Heart left ventricle (tissue), 16 donors: Measurements from ENCODE around the gene RAB40A. TPM values are rescaled to one million over a fixed set of nuclear protein-coding genes. Genes with fewer than 3 reads are reported as not detected.

ENCODE experiments used
- ATAC-seq, 4 donors: fragments of 200-7000 bp; cut with Tn5 transposase; one replicate each; pipeline ENCODE4 v1.9.1; 2020 to 2022; ENCODE audit warnings: moderate library complexity in 4 of 4, mild to moderate bottlenecking in 3 of 4, moderate number of reproducible peaks in 1 of 4
- DNase-seq, 5 donors: peaks; one replicate each; pipeline ENCODE4 v3.0.0-alpha.2; 2020
- H3K27ac ChIP-seq, 12 donors: fragments of 200-600 bp; sonication (generic) in 4 of 12; one replicate each; pipeline versions ENCODE4 v1.5.0 to v1.8.0; 2016 to 2022; ENCODE audit warnings: mild to moderate bottlenecking in 2 of 12
- H3K27me3 ChIP-seq, 9 donors: fragments of 200-600 bp; sonication (generic) in 2 of 9; one replicate each; pipeline versions ENCODE4 v1.5.1 to v1.8.0; 2016 to 2022; ENCODE audit warnings: mild to moderate bottlenecking in 3 of 9
- H3K36me3 ChIP-seq, 9 donors: fragments of 200-600 bp; sonication (generic) in 2 of 9; one replicate each; pipeline versions ENCODE4 v1.5.0 to v1.8.0; 2018 to 2022; ENCODE audit warnings: mild to moderate bottlenecking in 2 of 9
- H3K4me1 ChIP-seq, 12 donors: fragments of 200-600 bp; sonication (generic) in 4 of 12; one replicate each; pipeline versions ENCODE4 v1.5.0 to v1.8.0; 2016 to 2022; ENCODE audit warnings: mild to moderate bottlenecking in 3 of 12
- H3K4me3 ChIP-seq, 12 donors: fragments of 200-600 bp; sonication (generic) in 4 of 12; one replicate each; pipeline versions ENCODE4 v1.5.0 to v1.8.0; 2017 to 2022; ENCODE audit warnings: mild to moderate bottlenecking in 9 of 12, moderate library complexity in 4 of 12
- H3K9me3 ChIP-seq, 12 donors: fragments of 200-600 bp; sonication (generic) in 4 of 12; one replicate each; pipeline versions ENCODE4 v1.5.0 to v1.8.0; 2016 to 2022; ENCODE audit warnings: mild to moderate bottlenecking in 1 of 12
- POLR2A ChIP-seq, 2 donors: fragments of 450-650 bp; IDR thresholded peaks; one replicate each; pipeline ENCODE4 v1.6.1; 2017; ENCODE audit warnings: antibody characterized with exemption in 2 of 2, mild to moderate bottlenecking in 2 of 2, moderate library complexity in 2 of 2
- WGBS, 4 donors: extraction: QIAGEN DNeasy Blood & Tissue Kit in 2 of 4; methylation state at CpG; one replicate each; pipeline versions ENCODE4 v1.1.5 to v1.1.7; 2013 to 2018; 5-methylcytosine and 5-hydroxymethylcytosine counted together
- intact Hi-C, 10 donors: fragments of 100-400 bp; cut with DNase I; formaldehyde crosslinking; loops; one replicate each; pipeline versions ENCODE4 v1.11.1 to v1.14.2; 2022
- polyA plus RNA-seq, 2 donors: library from polyadenylated mRNA; stranded (reverse); fragments of 200-250 nt; gene quantifications; one replicate each; pipeline ENCODE4 v1.2.3, GENCODE V29; 2013
- total RNA-seq, 9 donors: library from RNA; depleted of rRNA in 2 of 9; stranded (reverse); fragments of >200 nt in 2 of 9; fragmentation: NEBNext Ultra II Directional in 3 of 9; extraction: Animal tissue kit (Norgen Biotek cat#: 25700) in 3 of 9; gene quantifications; one replicate each; pipeline versions ENCODE4 v1.1.0 to v1.2.4, GENCODE V29; 2016 to 2023
- TF ChIP-seq, protein P1 (sequence below), 12 donors: fragments of 200-600 bp; sonication (generic) in 4 of 12; IDR thresholded peaks; one replicate each; pipeline versions ENCODE4 v1.5.0 to v1.8.0; 2018 to 2022; ENCODE audit warnings: antibody characterized with exemption in 12 of 12, mild to moderate bottlenecking in 5 of 12
- donor health status: ischemic (EF 13 %, LVEDD 7.1; RV severe dilation, severe dysfunction).
- donor health status: healthy with polysubstance abuse.
- donor health status: DM: no; HTN: yes; CAD: no.
- donor health status: DM: no; HTN: no; CAD: no.
- donor health status: ischemic (EF 25% LVEDD 6.9; RV normal size, moderate dysfunction).
- donor health status: ischemic (EF 25% LVEDD 5.7; RV mildly dilated, moderate dysfunction).
- donor health status: healthy.
- donor health status: DM: yes; HTN: yes; CAD: no.
- donor health status: ischemic (EF 35%, LVEDD 5.7; RV mildly dilated, moderate dysfunction).
- donor health status: nonischemic (EF 11% LVEDD 7.7; RV severe dilation, severe dysfunction).
- donor health status: DM: yes; HTN: yes; CAD: no.
- donor health status: PGD.
- donor health status: ischemic (EF 29% LVEDD 5.4; RV normal size, mild dysfunction).
- donor health status: nonischemic (EF 23%, LVEDD 6.1; RV moderate dilation, normal function).

RAB40A gene
- total and polyA plus RNA-seq, 11 donors, result 0.11 to 0.43 (median 0.13) TPM; not detected in 6

- H3K4me3 ChIP-seq, result no peak overlapping the region
- 33 to 95% (median 62%) methylated on average over 1 of the region's 1 CpG for WGBS, 4 donors
Measured at GRCh38 chrX:103560256-103560655, 41.0 kb upstream of the RAB40A start.

DNA sequence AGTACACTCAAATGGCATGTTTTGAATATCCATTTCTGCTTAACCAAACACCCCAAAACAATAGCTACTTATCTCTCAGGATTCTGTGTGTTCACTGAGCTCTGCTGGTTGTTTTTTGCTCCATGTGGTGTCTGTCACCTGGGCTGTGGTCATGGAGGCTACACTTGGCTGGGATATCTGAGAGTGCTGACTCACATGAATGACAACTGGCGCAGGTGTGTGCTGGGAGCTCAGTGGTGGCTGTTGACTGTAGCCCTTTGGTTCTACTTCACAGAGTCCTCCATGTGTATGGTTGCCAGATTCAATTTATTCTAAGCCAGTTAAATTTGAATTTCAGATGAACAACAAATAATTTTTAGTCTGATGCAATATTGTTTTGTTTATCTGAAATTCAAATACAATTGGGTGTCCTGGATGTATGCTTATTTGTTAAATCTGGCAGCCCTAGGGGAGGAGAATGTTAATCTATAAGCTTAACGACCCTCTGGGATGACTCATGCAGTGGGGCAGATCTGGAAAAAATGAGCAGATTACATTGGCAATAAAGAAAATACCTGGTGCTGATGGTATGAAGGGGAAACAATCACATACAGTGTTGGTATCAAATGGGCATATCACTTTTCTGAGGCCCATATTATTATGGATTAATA lies 37.8 kb upstream of the RAB40A start:
- Histone ChIP-seq H3K4me3 (no peak overlapping the region), H3K27ac (no peak overlapping the region), H3K9me3 (no peaks in the 10 kb centered on the region), H3K4me1 (no peaks in the 10 kb centered on the region), H3K36me3 (no peaks in the 10 kb centered on the region), H3K27me3 (peaks cover 0 to 17% (median 0%) of the 10 kb centered on the region in 9 donors)
- DNase-seq (no peak), ATAC-seq (no peak)
- intact Hi-C loops, result no loop called here
- WGBS, 4 donors, result 48 to 69% (median 61%) methylated on average over 2 of the region's 2 CpGs
- TF ChIP-seq, protein P1, sequence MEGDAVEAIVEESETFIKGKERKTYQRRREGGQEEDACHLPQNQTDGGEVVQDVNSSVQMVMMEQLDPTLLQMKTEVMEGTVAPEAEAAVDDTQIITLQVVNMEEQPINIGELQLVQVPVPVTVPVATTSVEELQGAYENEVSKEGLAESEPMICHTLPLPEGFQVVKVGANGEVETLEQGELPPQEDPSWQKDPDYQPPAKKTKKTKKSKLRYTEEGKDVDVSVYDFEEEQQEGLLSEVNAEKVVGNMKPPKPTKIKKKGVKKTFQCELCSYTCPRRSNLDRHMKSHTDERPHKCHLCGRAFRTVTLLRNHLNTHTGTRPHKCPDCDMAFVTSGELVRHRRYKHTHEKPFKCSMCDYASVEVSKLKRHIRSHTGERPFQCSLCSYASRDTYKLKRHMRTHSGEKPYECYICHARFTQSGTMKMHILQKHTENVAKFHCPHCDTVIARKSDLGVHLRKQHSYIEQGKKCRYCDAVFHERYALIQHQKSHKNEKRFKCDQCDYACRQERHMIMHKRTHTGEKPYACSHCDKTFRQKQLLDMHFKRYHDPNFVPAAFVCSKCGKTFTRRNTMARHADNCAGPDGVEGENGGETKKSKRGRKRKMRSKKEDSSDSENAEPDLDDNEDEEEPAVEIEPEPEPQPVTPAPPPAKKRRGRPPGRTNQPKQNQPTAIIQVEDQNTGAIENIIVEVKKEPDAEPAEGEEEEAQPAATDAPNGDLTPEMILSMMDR (IDR thresholded peaks at IDR 0.05), result no peak
- TF ChIP-seq POLR2A (IDR thresholded peaks at IDR 0.05), result no peak

More at GRCh38 chrX:103560256-103560655, 41.0 kb upstream of the RAB40A start:
- no peaks in the 10 kb centered on the region for H3K9me3 ChIP-seq
- H3K36me3 ChIP-seq, result no peaks in the 10 kb centered on the region
- H3K27ac ChIP-seq, result no peak overlapping the region
- no peaks in the 10 kb centered on the region for H3K4me1 ChIP-seq
- ATAC-seq (no peak), DNase-seq (no peak)
- peaks cover 0 to 14% (median 0%) of the 10 kb centered on the region in 9 donors for H3K27me3 ChIP-seq
- intact Hi-C loops, result no loop called here
- no peak for TF ChIP-seq POLR2A (IDR thresholded peaks at IDR 0.05)
- TF ChIP-seq, protein P1 (IDR thresholded peaks at IDR 0.05), result no peak

DNA sequence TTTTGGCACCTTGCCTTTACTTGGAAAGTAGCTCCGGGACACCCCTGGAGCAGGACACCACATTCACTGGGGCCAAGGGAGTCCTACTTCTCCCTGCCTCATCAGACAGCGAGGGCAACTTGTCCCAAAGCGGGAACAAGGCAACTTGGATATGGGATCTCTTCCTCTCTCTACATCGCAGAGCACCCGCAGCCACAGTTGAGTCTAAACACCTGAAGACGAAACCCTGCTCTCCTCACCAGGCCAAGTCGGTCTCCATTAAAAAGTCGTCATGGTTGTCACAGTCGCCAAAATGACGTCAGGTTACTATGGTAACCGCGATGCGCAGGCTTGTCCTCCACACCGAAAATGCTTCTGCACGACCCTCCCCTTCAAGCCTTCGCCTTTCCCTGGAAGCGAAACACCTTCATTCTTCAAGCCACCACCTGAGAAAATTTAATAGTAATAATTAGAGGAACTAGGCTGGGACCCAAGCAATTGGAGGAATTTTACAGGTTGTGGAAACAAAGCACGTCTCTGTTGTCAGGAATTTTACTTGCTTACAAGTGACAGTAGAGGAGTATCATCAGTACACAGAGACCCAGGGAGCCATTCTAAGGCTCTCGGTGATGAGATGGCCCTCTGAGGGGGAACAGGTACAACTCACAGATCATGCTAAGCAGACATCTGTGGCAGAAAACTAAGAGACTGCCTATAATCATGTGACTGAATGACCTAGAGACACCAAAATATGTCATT lies 35.6 kb upstream of the RAB40A start:
- DNase-seq (peak in 4 of 5 donors; percentile 19 to 41 (median 28)), ATAC-seq (no peak)
- intact Hi-C loops, result no loop called here
- 12 to 36% (median 26%) methylated on average over 19 of the region's 19 CpGs for WGBS, 4 donors
- TF ChIP-seq POLR2A (IDR thresholded peaks at IDR 0.05), result no peak
- TF ChIP-seq, protein P1 (IDR thresholded peaks at IDR 0.05), result no peak
- peaks cover 0 to 17% (median 0%) of the 10 kb centered on the region in 9 donors for H3K27me3 ChIP-seq
- no peaks in the 10 kb centered on the region for H3K9me3 ChIP-seq
- H3K4me3 ChIP-seq, result peak overlapping the region in 10 of 12 donors; percentile 4 to 55 (median 43)
- H3K4me1 ChIP-seq, result no peaks in the 10 kb centered on the region
- H3K27ac ChIP-seq, result no peak overlapping the region
- no peaks in the 10 kb centered on the region for H3K36me3 ChIP-seq

DNA sequence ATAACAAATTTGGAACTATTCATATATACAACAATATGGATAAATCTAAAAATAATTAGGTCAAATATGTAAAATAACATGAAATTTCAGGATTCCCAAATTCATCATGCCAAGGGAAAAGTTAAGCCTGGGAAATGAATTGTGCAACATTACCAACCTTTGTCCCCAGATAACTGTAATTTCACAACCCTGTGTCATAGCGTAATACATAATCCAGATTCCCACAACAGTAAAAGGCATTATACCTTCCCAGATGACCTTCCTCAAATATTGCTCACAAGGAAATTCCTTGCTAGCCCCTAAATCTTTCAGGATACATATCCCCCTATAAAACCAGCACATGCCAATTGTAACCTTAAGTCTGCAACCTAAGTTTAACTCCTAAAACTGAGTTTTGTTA lies 32.9 kb upstream of the RAB40A start:
- ATAC-seq, result no peak
- no peak overlapping the region for H3K4me3 ChIP-seq
- no peaks in the 10 kb centered on the region for H3K4me1 ChIP-seq
- H3K36me3 ChIP-seq, result no peaks in the 10 kb centered on the region
- H3K27ac ChIP-seq, result no peak overlapping the region
- DNase-seq, result no peak
- no peak for TF ChIP-seq POLR2A (IDR thresholded peaks at IDR 0.05)
- TF ChIP-seq, protein P1 (IDR thresholded peaks at IDR 0.05), result no peak
- 95 to 100% (median 95%) methylated on average over 1 of the region's 1 CpG for WGBS, 4 donors
- peaks cover 0 to 14% (median 0%) of the 10 kb centered on the region in 9 donors for H3K27me3 ChIP-seq
- no peaks in the 10 kb centered on the region for H3K9me3 ChIP-seq
- intact Hi-C loops, result no loop called here
